Measurements from ENCODE around the gene ACOT7.

- TF ChIP-seq POLR2A (IDR thresholded peaks at IDR 0.05) (no peak), CTCF (IDR thresholded peaks at IDR 0.05) (no peak)
These were observed 147.6 kb downstream of the ACOT7 start for GRCh38 chr1:6245869-6246496.
